ENCODE results near the gene KRTAP5-7.

- TF ChIP-seq CTCF (IDR thresholded peaks at IDR 0.05; ENCODE audit: low read depth, low read length, missing input control) (no peak), REST (IDR thresholded peaks at IDR 0.05) (no peak), MAX (IDR thresholded peaks at IDR 0.05) (no peak), ZBTB33 (IDR thresholded peaks at IDR 0.05) (no peak), YY1 (IDR thresholded peaks at IDR 0.05) (no peak), TAF1 (conservative IDR thresholded peaks at IDR 0.05) (no peak), SP1 (IDR thresholded peaks at IDR 0.05) (no peak), JUND (IDR thresholded peaks at IDR 0.05) (no peak), RAD21 (IDR thresholded peaks at IDR 0.05) (no peak), RXRA (IDR thresholded peaks at IDR 0.05) (no peak), HNF4G (IDR thresholded peaks at IDR 0.05) (no peak)
These were observed 11.6 kb downstream of the KRTAP5-7 start for GRCh38 chr11:71538666-71538990.
